Adrenal gland (tissue), 12 donors: ENCODE data around the gene APH1B. TPM values are rescaled to one million over a fixed set of nuclear protein-coding genes. Genes with fewer than 3 reads are reported as not detected.
A peak's percentile ranks its signal among the peaks of the same experiment; 100 is the strongest.
"Not testable (repeated sequence)": the region's sequence is repeated elsewhere in the genome, so short reads cannot be mapped to it uniquely, and the experiment has no call there.

Experiments
- DNase-seq, 7 donors: peaks; one replicate each; pipeline ENCODE4 v3.0.0-alpha.2; 2019 to 2020
- H3K27ac ChIP-seq, 5 donors: fragments of 200-600 bp; sonication (generic) in 4 of 5; 1 replicate in 3 of 5; 2 replicates in 2 of 5; pipeline versions ENCODE4 v1.5.1 to v1.8.0; 2016 to 2020; ENCODE audit warnings: mild to moderate bottlenecking in 1 of 5
- H3K27me3 ChIP-seq: fragments of 200-600 bp; 2 replicates; pipeline ENCODE4 v1.8.0; 2021
- H3K36me3 ChIP-seq, 2 donors: fragments of 200-600 bp; replicated peaks in 1 of 2; 1 replicate in 1 of 2; 2 replicates in 1 of 2; pipeline versions ENCODE4 v1.5.1 to v1.8.0; 2018 to 2022
- H3K4me1 ChIP-seq, 2 donors: fragments of 200-600 bp; replicated peaks in 1 of 2; 1 replicate in 1 of 2; 2 replicates in 1 of 2; pipeline versions ENCODE4 v1.5.1 to v1.8.0; 2018 to 2021
- H3K4me3 ChIP-seq, 4 donors: fragments of 200-600 bp; sonication (generic) in 3 of 4; one replicate each; pipeline ENCODE4 v1.5.1; 2016 to 2018
- H3K9me3 ChIP-seq, 3 donors: fragments of 200-600 bp; sonication (generic) in 1 of 3; replicated peaks in 1 of 3; 1 replicate in 2 of 3; 2 replicates in 1 of 3; pipeline versions ENCODE4 v1.5.1 to v1.8.0; 2016 to 2021
- CTCF ChIP-seq, 6 experiments: fragments of 450-650 bp in 4 of 6; fragments of 200-600 bp in 2 of 6; sonication (generic) in 1 of 6; IDR thresholded peaks; 1 replicate in 5 of 6; 2 replicates in 1 of 6; pipeline versions ENCODE4 v1.5.1 to v1.8.0; 2016 to 2021; ENCODE audit warnings: antibody characterized with exemption in 6 of 6, mild to moderate bottlenecking in 2 of 6, moderate library complexity in 1 of 6
- POLR2A ChIP-seq, 2 donors: fragments of 450-650 bp; IDR thresholded peaks; one replicate each; pipeline ENCODE4 v1.6.1; 2017; ENCODE audit warnings: antibody characterized with exemption in 2 of 2, mild to moderate bottlenecking in 2 of 2, moderate library complexity in 1 of 2
- WGBS, 4 donors: extraction: QIAGEN DNeasy Blood & Tissue Kit in 2 of 4; methylation state at CpG; one replicate each; pipeline versions ENCODE4 v1.1.5 to v1.1.7; 2013 to 2017; 5-methylcytosine and 5-hydroxymethylcytosine counted together
- intact Hi-C, 2 donors: fragments of 100-400 bp; cut with DNase I; formaldehyde crosslinking; loops; one replicate each; pipeline versions ENCODE4 v1.14.1 to v1.15.0; 2022 to 2023
- polyA plus RNA-seq, 3 donors: library from polyadenylated mRNA; stranded (reverse); fragments of 200-250 nt in 2 of 3; fragments of 350-450 nt in 1 of 3; fragmentation: Illumina TruSeq in 1 of 3; extraction: RNeasy Lipid Tissue Mini Kit (QIAGEN cat#74804) in 1 of 3; gene quantifications; one replicate each; pipeline ENCODE4 v1.2.3, GENCODE V29; 2013 to 2014
- total RNA-seq, 9 donors: library from RNA; depleted of rRNA in 4 of 9; stranded (reverse); fragments of >200 nt in 4 of 9; fragments of 120-200 nt in 1 of 9; fragmentation: NEBNext Ultra II Directional in 1 of 9; extraction: Animal tissue kit (Norgen Biotek cat#: 25700) in 1 of 9; gene quantifications; one replicate each; pipeline versions ENCODE4 v1.1.0 to v1.2.4, GENCODE V29; 2013 to 2023
- donor health status: healthy with polysubstance abuse.
- donor health status: Bipolar disorder and iron deficiency.
- donor health status: DM: yes; HTN: yes; CAD: no.
- donor health status: DM: no; HTN: no; CAD: no.
- donor health status: DM: no; HTN: no; CAD: no.
- donor health status: DM: yes; HTN: yes; CAD: no.

APH1B gene
- total and polyA plus RNA-seq, 12 donors = 8.3 to 50.3 (median 23.1) TPM

- Histone ChIP-seq H3K36me3 (no peaks in the 10 kb centered on the region), H3K4me1 (peaks cover 33 to 68% of the 10 kb centered on the region in 2 donors)
- DNase-seq = peak; percentile 49 to 84 (median 75)
These were observed 42.9 kb upstream of the APH1B start for GRCh38 chr15:63234451-63234870.

GRCh38 chr15:63236272-63236671 lies 41.1 kb upstream of the APH1B start:
- no peaks in the 10 kb centered on the region for H3K27me3 ChIP-seq
- no peak for TF ChIP-seq POLR2A (IDR thresholded peaks at IDR 0.05)
- no peak for TF ChIP-seq CTCF (IDR thresholded peaks at IDR 0.05)
- no peak overlapping the region for H3K4me3 ChIP-seq
- peak in 1 of 7 donors; percentile 46 for DNase-seq
- no peaks in the 10 kb centered on the region for H3K9me3 ChIP-seq
- no peaks in the 10 kb centered on the region for H3K36me3 ChIP-seq
- intact Hi-C loops = no loop called here
- peaks cover 33 to 65% of the 10 kb centered on the region in 2 donors for H3K4me1 ChIP-seq
- H3K27ac ChIP-seq = peak overlapping the region in 3 of 5 donors; percentile 45 to 62 (median 52)

More at GRCh38 chr15:63234451-63234870, 42.9 kb upstream of the APH1B start:
- intact Hi-C loops = no loop called here
- Histone ChIP-seq H3K9me3 (no peaks in the 10 kb centered on the region), H3K27me3 (no peaks in the 10 kb centered on the region), H3K27ac (peak overlapping the region; percentile 86 to 96 (median 90)), H3K4me3 (peak overlapping the region in 1 of 4 donors; percentile 30)
- TF ChIP-seq POLR2A (IDR thresholded peaks at IDR 0.05) (no peak), CTCF (IDR thresholded peaks at IDR 0.05) (no peak)
- 28 to 45% (median 39%) methylated on average over 4 to 5 of the region's 5 CpGs for WGBS, 4 donors

GRCh38 chr15:63237086-63237485 lies 40.3 kb upstream of the APH1B start:
- H3K36me3 ChIP-seq, H3K27me3 ChIP-seq, intact Hi-C loops, H3K4me3 ChIP-seq, H3K9me3 ChIP-seq, DNase-seq: not testable (repeated sequence)
- Histone ChIP-seq H3K4me1 (peaks cover 33 to 57% of the 10 kb centered on the region in 2 donors), H3K27ac (peak overlapping the region in 1 of 5 donors; percentile 11)
- 63 to 73% (median 68%) methylated on average over 1 of the region's 1 CpG for WGBS, 4 donors

GRCh38 chr15:63238171-63238570 lies 39.2 kb upstream of the APH1B start:
- no peaks in the 10 kb centered on the region for H3K27me3 ChIP-seq
- peaks cover 27 to 46% of the 10 kb centered on the region in 2 donors for H3K4me1 ChIP-seq
- H3K9me3 ChIP-seq = no peaks in the 10 kb centered on the region
- H3K27ac ChIP-seq = no peak overlapping the region
- intact Hi-C loops = no loop called here
- no peak overlapping the region for H3K4me3 ChIP-seq
- no peak for TF ChIP-seq CTCF (IDR thresholded peaks at IDR 0.05)
- TF ChIP-seq POLR2A (IDR thresholded peaks at IDR 0.05) = no peak
- no peak for DNase-seq
- no peaks in the 10 kb centered on the region for H3K36me3 ChIP-seq

- 27 to 52% (median 34%) methylated on average over 1 of the region's 1 CpG for WGBS, 4 donors
- Histone ChIP-seq H3K4me3 (no peak overlapping the region), H3K4me1 (peaks cover 21 to 40% of the 10 kb centered on the region in 2 donors), H3K27ac (peak overlapping the region in 1 of 5 donors; percentile 13), H3K27me3 (no peaks in the 10 kb centered on the region), H3K9me3 (no peaks in the 10 kb centered on the region), H3K36me3 (no peaks in the 10 kb centered on the region)
- TF ChIP-seq CTCF (IDR thresholded peaks at IDR 0.05) = no peak
- TF ChIP-seq POLR2A (IDR thresholded peaks at IDR 0.05) = no peak
- DNase-seq = no peak
- intact Hi-C loops = no loop called here
These were observed 38.6 kb upstream of the APH1B start for GRCh38 chr15:63238796-63239195.
